ENCODE data around the gene ADD1. TPM values are rescaled to one million over a fixed set of nuclear protein-coding genes. Genes with fewer than 3 reads are reported as not detected.

Gene ADD1
- total RNA-seq, 5 donors from 2014 or later (not counting 1 experiment from before 2014, with no cell fraction given), result 241 to 274 (median 256) TPM

- peak overlapping the region; percentile 39 to 85 (median 67) for H3K4me3 Mint-ChIP-seq
- ChIA-PET POLR2A (no interaction called here), CTCF (no interaction called here)
Observed at GRCh38 chr4:2931512-2932301, 88.1 kb downstream of the ADD1 start.

GRCh38 chr4:2932321-2932950 is 88.8 kb downstream of the ADD1 start:
- H3K4me3 ChIP-seq (ENCODE audit: control insufficient read depth in 1 of 2, extremely low read depth in 1 of 2, low read length in 1 of 2), result peak overlapping the region in 1 of 2 donors; percentile 55
- peak overlapping the region; percentile 79 for H3K27ac ChIP-seq (ENCODE audit: low read length)
- Mint-ChIP-seq H3K36me3 (peaks cover 16% of the 10 kb centered on the region), H3K9me3 (no peaks in the 10 kb centered on the region), H3K27me3 (no peaks in the 10 kb centered on the region), H3K27ac (peak overlapping the region; percentile 97), H3K4me3 (peak overlapping the region; percentile 83 to 85 (median 84)), H3K4me1 (peaks cover 39 to 47% (median 43%) of the 10 kb centered on the region in 3 donors)
- DNase-seq (no peak), ATAC-seq (replicated peaks in 1 of 4) (peak in 2 of 4 experiments; percentile 3)
- H3K36me3 ChIP-seq (ENCODE audit: control insufficient read depth in 2 of 2, extremely low read depth in 1 of 2, insufficient read depth in 1 of 2, low read length in 1 of 2), result peaks cover 13 to 47% of the 10 kb centered on the region in 2 donors
- no peaks in the 10 kb centered on the region for H3K9me3 ChIP-seq
- ChIA-PET CTCF (no interaction called here), POLR2A (interaction anchor here in 1 of 2 donors (0.6 kb wide), 1 partner anchor 26 kb away, joined by 3 read pairs; no protein-coding TSS in a partner anchor)
- WGBS (ENCODE audit: insufficient coverage), result 71% methylated on average over 15 of the region's 18 CpGs
- no peaks in the 10 kb centered on the region for H3K27me3 ChIP-seq (replicated peaks in 1 of 2; ENCODE audit: control insufficient read depth in 2 of 2, extremely low read depth in 1 of 2, insufficient read depth in 2 of 2, low read length in 1 of 2)
- H3K4me1 ChIP-seq (ENCODE audit: control insufficient read depth in 1 of 2, extremely low read depth in 1 of 2, insufficient read depth in 2 of 2, low read length in 2 of 2), result peaks cover 24 to 60% of the 10 kb centered on the region in 2 experiments

More at GRCh38 chr4:2931512-2932301, 88.1 kb downstream of the ADD1 start:
- Mint-ChIP-seq H3K9me3 (no peaks in the 10 kb centered on the region), H3K27me3 (no peaks in the 10 kb centered on the region), H3K36me3 (peaks cover 16% of the 10 kb centered on the region), H3K4me1 (peaks cover 32 to 40% (median 36%) of the 10 kb centered on the region in 3 donors), H3K27ac (peak overlapping the region; percentile 97)
- ATAC-seq (replicated peaks in 1 of 4), result peak; percentile 34 to 48 (median 45)
- peaks cover 16 to 50% of the 10 kb centered on the region in 2 donors for H3K36me3 ChIP-seq (ENCODE audit: control insufficient read depth in 2 of 2, extremely low read depth in 1 of 2, insufficient read depth in 1 of 2, low read length in 1 of 2)
- DNase-seq, result peak in 33 of 35 experiments; percentile 35 to 78 (median 52)
- peak overlapping the region; percentile 79 for H3K27ac ChIP-seq (ENCODE audit: low read length)
- H3K4me3 ChIP-seq (ENCODE audit: control insufficient read depth in 1 of 2, extremely low read depth in 1 of 2, low read length in 1 of 2), result peak overlapping the region; percentile 18 to 55
- H3K4me1 ChIP-seq (ENCODE audit: control insufficient read depth in 1 of 2, extremely low read depth in 1 of 2, insufficient read depth in 2 of 2, low read length in 2 of 2), result peaks cover 24 to 53% of the 10 kb centered on the region in 2 experiments
- H3K27me3 ChIP-seq (replicated peaks in 1 of 2; ENCODE audit: control insufficient read depth in 2 of 2, extremely low read depth in 1 of 2, insufficient read depth in 2 of 2, low read length in 1 of 2), result no peaks in the 10 kb centered on the region
- H3K9me3 ChIP-seq, result no peaks in the 10 kb centered on the region
- 22% methylated on average over 33 of the region's 38 CpGs for WGBS (ENCODE audit: insufficient coverage)

GRCh38 chr4:2932951-2933565 is 89.4 kb downstream of the ADD1 start:
- Mint-ChIP-seq H3K4me3 (peak overlapping the region; percentile 83 to 85 (median 84)), H3K4me1 (peaks cover 42 to 52% (median 46%) of the 10 kb centered on the region in 3 donors), H3K27me3 (no peaks in the 10 kb centered on the region), H3K9me3 (no peaks in the 10 kb centered on the region), H3K36me3 (peaks cover 12% of the 10 kb centered on the region), H3K27ac (peak overlapping the region; percentile 97)
- peak in 3 of 35 experiments; percentile 25 to 47 (median 40) for DNase-seq
- peak overlapping the region; percentile 79 for H3K27ac ChIP-seq (ENCODE audit: low read length)
- no peak for ATAC-seq (replicated peaks in 1 of 4)
- peaks cover 11 to 47% of the 10 kb centered on the region in 2 donors for H3K36me3 ChIP-seq (ENCODE audit: control insufficient read depth in 2 of 2, extremely low read depth in 1 of 2, insufficient read depth in 1 of 2, low read length in 1 of 2)
- 66% methylated on average over 10 of the region's 15 CpGs for WGBS (ENCODE audit: insufficient coverage)
- peak overlapping the region in 1 of 2 donors; percentile 55 for H3K4me3 ChIP-seq (ENCODE audit: control insufficient read depth in 1 of 2, extremely low read depth in 1 of 2, low read length in 1 of 2)
- ChIA-PET POLR2A (interaction anchor here in 1 of 2 donors (0.6 kb wide), 1 partner anchor 27 kb away, joined by 3 read pairs; no protein-coding TSS in a partner anchor), CTCF (no interaction called here)
- peaks cover 24 to 66% of the 10 kb centered on the region in 2 experiments for H3K4me1 ChIP-seq (ENCODE audit: control insufficient read depth in 1 of 2, extremely low read depth in 1 of 2, insufficient read depth in 2 of 2, low read length in 2 of 2)
- no peaks in the 10 kb centered on the region for H3K9me3 ChIP-seq
- H3K27me3 ChIP-seq (replicated peaks in 1 of 2; ENCODE audit: control insufficient read depth in 2 of 2, extremely low read depth in 1 of 2, insufficient read depth in 2 of 2, low read length in 1 of 2), result no peaks in the 10 kb centered on the region

- CTCF ChIA-PET, result no interaction called here
- peak overlapping the region; percentile 79 for H3K27ac ChIP-seq (ENCODE audit: low read length)
- H3K4me1 ChIP-seq (ENCODE audit: control insufficient read depth in 1 of 2, extremely low read depth in 1 of 2, insufficient read depth in 2 of 2, low read length in 2 of 2), result peaks cover 24 to 66% of the 10 kb centered on the region in 2 experiments
Observed at GRCh38 chr4:2933566-2934076, 90.0 kb downstream of the ADD1 start.

GRCh38 chr4:2934077-2934812 is 90.6 kb downstream of the ADD1 start:
- H3K27ac ChIP-seq (ENCODE audit: low read length), result peak overlapping the region; percentile 79
- peak; percentile 13 to 37 (median 20) for ATAC-seq (replicated peaks in 1 of 4)
- POLR2A ChIA-PET, result interaction anchor here in 1 of 2 donors (0.7 kb wide), 1 partner anchor 28 kb away, joined by 4 read pairs; no protein-coding TSS in a partner anchor
- Mint-ChIP-seq H3K4me1 (peaks cover 46 to 58% (median 47%) of the 10 kb centered on the region in 3 donors), H3K4me3 (peak overlapping the region; percentile 80 to 89 (median 85)), H3K36me3 (peaks cover 13% of the 10 kb centered on the region), H3K27ac (peak overlapping the region in 1 of 2 donors; percentile 52), H3K27me3 (no peaks in the 10 kb centered on the region), H3K9me3 (no peaks in the 10 kb centered on the region)
- peak in 20 of 35 experiments; percentile 18 to 69 (median 46) for DNase-seq
- peak overlapping the region; percentile 72 to 81 for H3K4me3 ChIP-seq (ENCODE audit: control insufficient read depth in 1 of 2, extremely low read depth in 1 of 2, low read length in 1 of 2)
- H3K36me3 ChIP-seq (ENCODE audit: control insufficient read depth in 2 of 2, extremely low read depth in 1 of 2, insufficient read depth in 1 of 2, low read length in 1 of 2), result peaks cover 11 to 41% of the 10 kb centered on the region in 2 donors
- no peaks in the 10 kb centered on the region for H3K9me3 ChIP-seq
- 0% methylated on average over 26 of the region's 93 CpGs for WGBS (ENCODE audit: insufficient coverage)
- H3K27me3 ChIP-seq (replicated peaks in 1 of 2; ENCODE audit: control insufficient read depth in 2 of 2, extremely low read depth in 1 of 2, insufficient read depth in 2 of 2, low read length in 1 of 2), result no peaks in the 10 kb centered on the region
- peaks cover 24 to 68% of the 10 kb centered on the region in 2 experiments for H3K4me1 ChIP-seq (ENCODE audit: control insufficient read depth in 1 of 2, extremely low read depth in 1 of 2, insufficient read depth in 2 of 2, low read length in 2 of 2)
- CTCF ChIA-PET, result no interaction called here

More at GRCh38 chr4:2933566-2934076, 90.0 kb downstream of the ADD1 start:
- peaks cover 12% of the 10 kb centered on the region for H3K36me3 Mint-ChIP-seq
- no peaks in the 10 kb centered on the region for H3K27me3 Mint-ChIP-seq
- H3K4me3 Mint-ChIP-seq, result peak overlapping the region; percentile 83 to 85 (median 84)
- peaks cover 42 to 52% (median 46%) of the 10 kb centered on the region in 3 donors for H3K4me1 Mint-ChIP-seq
- Histone ChIP-seq H3K36me3 (ENCODE audit: control insufficient read depth in 2 of 2, extremely low read depth in 1 of 2, insufficient read depth in 1 of 2, low read length in 1 of 2) (peaks cover 11 to 43% of the 10 kb centered on the region in 2 donors), H3K27me3 (replicated peaks in 1 of 2; ENCODE audit: control insufficient read depth in 2 of 2, extremely low read depth in 1 of 2, insufficient read depth in 2 of 2, low read length in 1 of 2) (no peaks in the 10 kb centered on the region), H3K4me3 (ENCODE audit: control insufficient read depth in 1 of 2, extremely low read depth in 1 of 2, low read length in 1 of 2) (peak overlapping the region; percentile 35 to 55), H3K9me3 (no peaks in the 10 kb centered on the region)
- ATAC-seq (replicated peaks in 1 of 4) (no peak), DNase-seq (no peak)
- peak overlapping the region; percentile 97 for H3K27ac Mint-ChIP-seq
- no peaks in the 10 kb centered on the region for H3K9me3 Mint-ChIP-seq
- POLR2A ChIA-PET, result no interaction called here
- WGBS (ENCODE audit: insufficient coverage), result 21% methylated on average over 13 of the region's 31 CpGs
